ENCODE results near the gene ZNF24.

ZNF24 gene

DNA sequence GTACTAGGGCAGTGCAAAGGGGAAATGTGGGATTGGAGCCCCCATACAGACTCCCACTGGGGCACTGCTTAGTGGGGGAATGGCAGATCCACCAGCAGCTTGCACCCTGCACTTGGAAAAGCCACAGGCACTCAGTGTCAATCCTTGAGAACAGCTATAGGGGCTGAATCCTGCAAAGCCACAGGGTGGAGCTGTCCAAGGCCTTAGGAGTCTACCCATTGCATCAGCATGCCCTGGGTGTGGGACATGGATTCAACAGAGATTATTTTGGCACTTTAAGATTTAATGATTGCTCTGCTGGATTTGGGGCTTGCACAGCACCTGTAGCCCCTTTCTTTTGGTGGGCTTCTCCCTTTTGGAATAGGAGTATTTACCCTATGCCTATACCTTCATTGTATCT is 8.6 kb upstream of the ZNF24 start:
- DNase-seq, result no peak

GRCh38 chr18:35352283-35352682 is 8.1 kb upstream of the ZNF24 start:
- no peak for DNase-seq

DNA sequence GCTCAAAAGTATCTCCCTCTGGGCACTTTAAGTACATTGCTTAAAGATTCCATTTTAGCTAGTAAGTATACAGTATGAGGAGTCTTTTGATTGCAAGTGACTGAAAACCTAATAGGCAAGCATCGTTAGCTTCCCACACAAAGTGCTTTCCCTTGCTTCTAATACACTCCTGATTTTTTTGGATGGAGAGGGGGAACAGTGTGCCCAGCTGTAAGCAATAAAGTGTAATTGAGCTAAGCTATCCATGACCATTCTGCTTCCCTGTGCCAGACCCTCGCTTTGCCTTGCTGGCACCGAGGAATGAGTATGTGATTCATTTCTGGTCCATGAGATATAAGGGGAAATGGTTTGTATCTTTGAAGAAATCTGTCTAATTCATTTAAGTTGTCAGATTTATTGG is 3.8 kb upstream of the ZNF24 start:
- DNase-seq, result no peak

GRCh38 chr18:35345950-35346349 is 1.7 kb upstream of the ZNF24 start:
- DNase-seq, result no peak

- DNase-seq, result no peak
Observed at GRCh38 chr18:35345460-35345921, 1.3 kb upstream of the ZNF24 start.

DNA sequence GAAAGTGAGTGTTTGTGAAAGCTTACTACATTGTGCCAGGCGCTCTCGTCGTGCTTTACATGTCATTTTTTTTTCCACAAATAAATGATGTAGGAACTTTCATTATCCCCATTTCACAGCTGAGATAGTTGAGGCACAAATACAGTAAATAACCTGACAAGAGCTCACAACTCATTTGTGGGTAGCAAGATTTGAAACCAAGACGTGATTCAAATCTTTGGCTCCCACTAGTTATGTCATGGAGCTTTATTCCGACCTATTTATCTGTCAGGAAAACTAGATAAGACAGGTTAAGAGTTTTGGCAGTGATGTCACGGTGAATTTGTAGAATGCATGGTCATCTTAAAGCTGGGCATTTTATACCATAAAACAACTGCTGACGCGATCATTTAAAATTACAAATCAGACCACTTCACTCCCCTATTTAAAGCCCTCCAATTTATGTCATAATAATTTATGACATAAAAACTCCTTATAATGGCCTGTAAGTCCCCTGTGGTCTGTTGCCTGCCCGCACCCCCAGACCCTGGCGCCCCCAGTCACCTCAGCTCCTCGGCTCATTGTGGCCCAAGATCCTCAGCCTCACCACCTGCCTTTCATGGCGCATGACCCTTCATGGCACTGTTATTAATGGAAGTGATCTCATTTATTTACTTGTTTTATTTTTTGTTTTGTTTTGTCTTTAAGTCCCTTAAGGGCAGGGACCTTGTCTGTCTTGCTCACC is 678 bp upstream of the ZNF24 start:
- DNase-seq, result no peak

- DNase-seq, result no peak
Observed at GRCh38 chr18:35343488-35343935, 708 bp downstream of the ZNF24 start.

DNA sequence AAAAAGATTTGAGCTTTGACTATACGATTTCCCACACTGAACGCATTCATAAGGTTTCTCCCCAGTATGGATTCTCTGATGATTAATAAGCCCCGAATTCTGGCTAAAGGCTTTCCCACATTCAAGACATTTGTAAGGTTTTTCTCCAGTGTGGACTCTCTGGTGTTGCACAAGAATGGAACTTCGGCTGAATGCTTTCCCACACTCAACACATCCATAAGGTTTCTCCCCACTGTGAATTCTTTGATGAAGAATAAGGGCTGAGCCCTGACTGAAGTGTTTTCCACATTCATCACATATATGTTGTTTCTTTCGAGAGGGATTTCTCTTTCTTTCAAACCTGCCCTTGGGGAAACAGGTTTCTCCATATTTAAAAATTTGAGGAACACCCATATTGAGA is 6.9 kb downstream of the ZNF24 start:
- no peak for DNase-seq

DNA sequence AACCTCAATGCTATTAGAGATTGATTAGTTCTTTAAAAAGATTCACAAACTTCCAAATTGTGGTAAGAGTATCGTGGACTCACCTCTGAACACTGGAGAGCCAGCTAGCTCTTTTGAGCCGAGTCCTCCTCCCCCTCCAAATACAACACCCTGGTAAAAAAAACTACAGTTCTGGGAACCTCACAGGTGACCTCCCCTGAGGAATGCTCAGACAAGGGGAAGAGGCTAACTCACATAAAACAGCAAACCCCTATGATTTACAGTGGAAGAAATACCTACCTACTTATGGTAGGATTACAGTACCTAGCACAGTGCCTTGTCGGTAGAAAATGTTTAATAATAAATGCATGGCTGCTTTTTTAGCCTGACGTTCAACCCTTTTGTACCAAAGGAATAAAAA is 8.4 kb downstream of the ZNF24 start:
- no peak for DNase-seq

DNA sequence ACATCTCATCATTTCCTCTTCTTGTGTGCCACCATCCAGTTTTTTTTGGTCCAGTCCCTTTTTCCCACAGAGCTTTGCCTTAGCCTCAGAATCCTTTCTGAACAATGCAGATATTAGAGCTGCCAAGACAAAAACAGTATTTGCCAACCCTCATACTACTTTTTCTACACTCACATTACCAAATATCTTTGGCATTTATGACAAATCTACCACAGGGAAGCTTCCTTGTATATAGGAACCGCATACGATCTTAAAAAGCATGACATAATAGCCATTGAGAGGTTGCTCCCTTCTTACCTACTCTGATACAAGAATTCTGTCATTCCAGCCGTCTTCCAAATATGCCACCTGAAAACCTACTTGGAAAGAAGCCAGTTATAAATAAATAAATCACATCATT is 9.4 kb downstream of the ZNF24 start:
- no peak for DNase-seq

GRCh38 chr18:35334212-35334611 is 10.0 kb downstream of the ZNF24 start:
- DNase-seq, result no peak

DNA sequence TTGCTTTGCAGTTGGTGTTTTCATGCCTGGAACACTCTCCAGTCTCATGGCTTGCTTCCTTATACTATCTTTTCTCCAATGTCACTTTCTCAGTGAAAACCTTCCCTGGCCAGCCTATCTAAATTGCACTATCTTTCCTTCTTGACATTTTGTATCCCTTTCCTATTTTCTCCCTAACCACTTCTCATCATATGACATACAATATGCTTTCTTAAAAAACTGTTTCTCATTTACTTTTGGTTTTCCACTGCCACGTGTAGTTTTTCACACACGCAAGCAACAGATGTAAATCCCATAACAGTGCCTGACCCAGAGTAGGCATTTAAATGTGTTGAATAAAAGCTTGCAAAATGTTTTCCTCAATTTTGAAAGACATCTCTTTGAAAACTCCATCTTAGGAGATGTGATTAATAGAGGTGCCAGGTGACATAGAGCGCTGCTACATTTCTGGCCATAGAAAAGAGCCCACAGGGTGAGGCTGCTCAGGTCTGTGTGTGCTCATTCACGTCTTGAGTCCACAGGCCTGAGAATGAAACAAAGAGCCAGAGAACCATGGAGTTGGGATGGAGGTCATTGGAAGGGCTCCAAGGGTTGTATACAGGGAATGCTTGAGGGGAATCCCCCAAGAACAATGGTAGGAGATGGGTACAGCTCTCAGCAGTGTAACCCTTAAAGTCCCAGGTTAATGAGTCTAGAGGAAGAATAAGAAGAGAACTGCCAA is 12.7 kb downstream of the ZNF24 start:
- no peak for DNase-seq

DNA sequence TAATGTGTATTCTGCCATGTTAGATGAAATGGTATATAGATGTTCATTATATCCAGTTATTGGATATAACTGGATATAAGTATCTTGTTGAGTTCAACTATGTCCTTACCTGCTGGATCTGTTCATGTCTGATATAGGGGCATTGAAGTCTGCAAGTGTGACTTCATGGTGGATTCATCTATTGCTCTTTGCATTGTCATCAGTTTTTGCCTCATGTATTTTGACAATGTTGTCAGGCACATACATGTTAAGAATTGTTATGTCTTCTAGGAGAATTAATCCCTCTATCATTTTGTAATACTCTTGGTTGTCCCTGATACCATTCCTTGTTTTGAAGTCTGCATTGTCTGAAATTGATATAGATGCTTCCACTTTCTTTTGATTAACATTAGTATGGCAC is 15.4 kb downstream of the ZNF24 start:
- no peak for DNase-seq

DNA sequence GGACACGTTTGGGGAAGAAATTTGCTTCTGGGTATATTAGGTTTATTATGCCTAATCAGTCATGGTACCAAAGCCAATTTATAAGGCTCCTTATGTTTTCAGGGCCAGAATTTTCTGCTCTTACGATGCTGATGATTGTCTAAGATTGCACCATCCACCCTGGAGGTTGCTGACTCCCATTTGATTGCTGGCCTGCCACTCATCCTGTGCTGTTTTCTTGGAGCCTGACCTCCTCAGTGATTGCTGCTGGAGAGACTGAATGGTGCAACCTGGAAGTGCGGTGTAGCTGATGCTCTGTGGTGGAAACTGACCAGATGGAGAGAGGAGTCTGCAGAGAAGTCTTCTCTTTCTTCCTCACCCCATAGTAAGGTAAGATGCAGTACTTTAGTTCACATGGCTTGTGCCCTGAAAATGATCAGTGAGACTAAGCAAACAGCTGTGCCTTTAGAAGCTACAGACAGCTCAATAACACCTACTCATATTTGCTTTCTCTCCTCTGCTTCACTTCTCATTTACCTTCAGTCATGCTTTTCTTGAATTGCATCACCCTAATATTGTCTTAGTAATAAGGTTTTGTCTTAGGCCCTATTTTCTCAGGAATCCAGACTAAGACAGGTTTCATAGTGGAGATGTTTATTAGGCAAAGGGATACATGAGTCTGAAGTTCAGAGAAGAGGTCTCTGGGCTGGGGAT is 17.4 kb downstream of the ZNF24 start:
- DNase-seq, result no peak

GRCh38 chr18:35324926-35325655 is 19.1 kb downstream of the ZNF24 start:
- DNase-seq, result no peak

- DNase-seq, result no peak
Observed at GRCh38 chr18:35322486-35323458, 21.4 kb downstream of the ZNF24 start.

DNA sequence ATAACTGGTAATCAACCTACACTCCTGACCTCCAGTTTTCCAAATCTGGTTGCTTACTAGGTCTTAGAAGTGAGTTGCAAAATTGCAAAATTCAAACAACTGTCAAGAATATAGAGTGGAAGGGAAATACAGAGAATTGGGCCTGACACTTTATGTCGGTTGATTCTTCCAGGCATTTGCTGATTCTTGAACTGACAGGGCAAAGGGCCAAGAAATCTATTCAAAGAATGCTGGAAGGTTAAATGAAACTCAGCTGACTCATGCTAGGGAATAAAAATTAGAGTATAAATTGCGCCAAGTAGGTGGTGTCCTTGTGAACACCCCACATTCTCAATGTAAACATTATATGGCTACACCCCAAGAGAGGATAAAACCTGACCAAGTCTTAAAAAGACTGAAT is 32.7 kb downstream of the ZNF24 start:
- DNase-seq, result no peak

DNA sequence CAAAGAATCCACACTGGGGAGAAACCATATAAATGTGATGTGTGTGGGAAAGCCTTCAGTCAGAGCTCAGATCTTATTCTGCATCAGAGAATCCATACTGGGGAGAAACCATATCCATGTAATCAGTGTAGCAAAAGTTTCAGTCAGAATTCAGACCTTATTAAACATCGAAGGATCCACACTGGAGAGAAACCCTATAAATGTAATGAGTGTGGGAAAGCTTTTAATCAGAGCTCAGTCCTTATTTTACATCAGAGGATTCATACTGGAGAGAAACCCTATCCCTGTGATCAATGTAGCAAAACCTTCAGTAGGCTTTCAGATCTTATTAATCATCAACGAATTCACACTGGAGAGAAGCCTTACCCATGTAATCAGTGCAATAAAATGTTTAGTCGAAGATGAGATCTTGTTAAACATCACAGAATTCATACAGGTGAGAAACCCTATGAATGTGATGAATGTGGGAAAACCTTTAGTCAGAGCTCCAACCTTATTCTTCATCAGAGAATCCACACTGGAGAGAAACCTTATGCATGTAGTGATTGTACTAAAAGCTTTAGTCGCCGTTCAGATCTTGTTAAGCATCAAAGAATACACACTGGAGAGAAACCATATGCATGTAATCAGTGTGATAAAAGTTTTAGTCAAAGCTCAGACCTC is 37.5 kb downstream of the ZNF24 start:
- no peak for DNase-seq

- DNase-seq, result no peak
Observed at GRCh38 chr18:35303610-35304009, 40.6 kb downstream of the ZNF24 start.

GRCh38 chr18:35296060-35296459 is 48.2 kb downstream of the ZNF24 start:
- no peak for DNase-seq

DNA sequence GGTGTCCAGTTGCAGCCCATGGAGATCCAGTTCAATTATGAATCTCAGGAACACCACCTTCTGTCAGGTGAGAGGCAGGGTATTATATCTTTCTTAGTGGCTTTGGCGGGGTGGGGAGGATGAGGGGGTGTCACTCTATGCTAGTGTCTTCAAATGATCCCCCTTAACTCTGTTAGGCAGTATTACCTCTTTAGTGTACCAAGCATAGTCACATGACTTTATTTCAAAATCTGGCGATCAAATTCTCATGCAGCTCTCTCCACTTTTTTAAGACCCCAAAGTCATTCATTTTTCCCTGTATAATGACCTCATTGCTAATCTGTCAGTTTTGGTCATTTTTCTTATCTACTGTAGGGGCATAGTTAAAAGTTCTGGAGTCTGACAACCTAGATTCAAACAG is 53.1 kb downstream of the ZNF24 start:
- no peak for DNase-seq
